ENCODE measurements around the gene CXCL8. TPM values are rescaled to one million over a fixed set of nuclear protein-coding genes. Genes with fewer than 3 reads are reported as not detected.

CXCL8 gene
- total and polyA plus RNA-seq, 8 donors, result 1.1 to 80.4 (median 2.3) TPM

GRCh38 chr4:73732759-73733431 lies 7.5 kb upstream of the CXCL8 start:
- no peaks in the 10 kb centered on the region for H3K27me3 ChIP-seq
- intact Hi-C loops (cut with DNase I), result no loop called here
- H3K36me3 ChIP-seq, result no peaks in the 10 kb centered on the region
- H3K27ac ChIP-seq, result peak overlapping the region in 1 of 2 donors; percentile 90
- ATAC-seq (no peak), DNase-seq (no peak)
- TF ChIP-seq CTCF (IDR thresholded peaks at IDR 0.05), result no peak
- H3K4me3 ChIP-seq, result no peak overlapping the region
- H3K9me3 ChIP-seq, result no peaks in the 10 kb centered on the region
- H3K4me1 ChIP-seq, result peaks cover 0 to 79% of the 10 kb centered on the region in 2 donors

- Histone ChIP-seq H3K4me1 (peaks cover 0 to 67% of the 10 kb centered on the region in 2 donors), H3K27ac (peak overlapping the region in 1 of 2 donors; percentile 90), H3K27me3 (no peaks in the 10 kb centered on the region), H3K9me3 (no peaks in the 10 kb centered on the region), H3K4me3 (no peak overlapping the region), H3K36me3 (no peaks in the 10 kb centered on the region)
- intact Hi-C loops (cut with DNase I), result no loop called here
- TF ChIP-seq CTCF (IDR thresholded peaks at IDR 0.05), result no peak
- no peak for ATAC-seq
- no peak for DNase-seq
Measured at GRCh38 chr4:73734530-73735001, 5.8 kb upstream of the CXCL8 start.

- DNase-seq, result no peak
- H3K4me1 ChIP-seq, result peaks cover 0 to 66% of the 10 kb centered on the region in 2 donors
- TF ChIP-seq CTCF (IDR thresholded peaks at IDR 0.05), result no peak
- peak overlapping the region in 1 of 2 donors; percentile 90 for H3K27ac ChIP-seq
- intact Hi-C loops (cut with DNase I), result no loop called here
- peak; percentile 32 for ATAC-seq
- H3K4me3 ChIP-seq, result no peak overlapping the region
- no peaks in the 10 kb centered on the region for H3K27me3 ChIP-seq
- H3K9me3 ChIP-seq, result no peaks in the 10 kb centered on the region
- H3K36me3 ChIP-seq, result no peaks in the 10 kb centered on the region
Measured at GRCh38 chr4:73735231-73735630, 5.1 kb upstream of the CXCL8 start.

- Histone ChIP-seq H3K27ac (peak overlapping the region in 1 of 2 donors; percentile 77), H3K27me3 (no peaks in the 10 kb centered on the region), H3K4me3 (peak overlapping the region in 1 of 2 donors; percentile 40), H3K9me3 (peaks cover 0 to 4% of the 10 kb centered on the region in 2 donors), H3K36me3 (peaks cover 0 to 15% of the 10 kb centered on the region in 2 donors), H3K4me1 (peaks cover 0 to 30% of the 10 kb centered on the region in 2 donors)
- DNase-seq (no peak), ATAC-seq (peak; percentile 43)
- TF ChIP-seq CTCF (IDR thresholded peaks at IDR 0.05), result no peak
- intact Hi-C loops (cut with DNase I), result no loop called here
Measured at GRCh38 chr4:73741031-73741749, 821 bp downstream of the CXCL8 start.

Data from left lung (tissue), 10 donors.